ENCODE measurements around the gene KCNQ5.

KCNQ5 gene

GRCh38 chr6:72674842-72675241, 53.0 kb downstream of the KCNQ5 start:
- Histone ChIP-seq H3K27ac (ENCODE audit: low read depth, low read length, poor library complexity, severe bottlenecking) (no peak overlapping the region), H3K79me2 (ENCODE audit: insufficient read depth, low read length) (peaks cover 58% of the 10 kb centered on the region), H3K9ac (ENCODE audit: low read length) (no peak overlapping the region), H3K36me3 (ENCODE audit: insufficient read depth, low read length) (peaks cover 33% of the 10 kb centered on the region), H3K27me3 (ENCODE audit: insufficient read depth, low read length) (no peaks in the 10 kb centered on the region), H2AFZ (ENCODE audit: low read length) (no peak overlapping the region), H4K20me1 (ENCODE audit: insufficient read depth, low read length) (no peaks in the 10 kb centered on the region), H3K9me2 (ENCODE audit: low read depth, low read length) (no peaks in the 10 kb centered on the region), H3K4me2 (ENCODE audit: low read length) (no peak overlapping the region), H3K9me3 (ENCODE audit: low read length) (no peaks in the 10 kb centered on the region), H3K4me1 (ENCODE audit: insufficient read depth, low read length, severe bottlenecking) (no peaks in the 10 kb centered on the region), H3K4me3 (ENCODE audit: low read depth, low read length, poor library complexity, severe bottlenecking) (no peak overlapping the region), H3F3A (ENCODE audit: insufficient read depth, low read length) (no peaks in the 10 kb centered on the region; the same call in 1 of the 2 replicates)
- TF ChIP-seq CTCF (IDR thresholded peaks at IDR 0.05; ENCODE audit: low read length), result no peak
- no peak for TF ChIP-seq EZH2 (IDR thresholded peaks at IDR 0.05; ENCODE audit: borderline replicate concordance, low read length)

GRCh38 chr6:72675396-72675795, 53.5 kb downstream of the KCNQ5 start:
- H4K20me1 ChIP-seq (ENCODE audit: insufficient read depth, low read length), result no peaks in the 10 kb centered on the region
- no peak overlapping the region for H3K4me3 ChIP-seq (ENCODE audit: low read depth, low read length, poor library complexity, severe bottlenecking)
- H3K9ac ChIP-seq (ENCODE audit: low read length), result no peak overlapping the region
- H3K36me3 ChIP-seq (ENCODE audit: insufficient read depth, low read length), result peaks cover 31% of the 10 kb centered on the region
- H3K27ac ChIP-seq (ENCODE audit: low read depth, low read length, poor library complexity, severe bottlenecking), result no peak overlapping the region
- TF ChIP-seq EZH2 (IDR thresholded peaks at IDR 0.05; ENCODE audit: borderline replicate concordance, low read length) (no peak), CTCF (IDR thresholded peaks at IDR 0.05; ENCODE audit: low read length) (no peak)
- H3K4me1 ChIP-seq (ENCODE audit: insufficient read depth, low read length, severe bottlenecking), result no peaks in the 10 kb centered on the region
- peaks cover 55% of the 10 kb centered on the region for H3K79me2 ChIP-seq (ENCODE audit: insufficient read depth, low read length)
- H3K9me2 ChIP-seq (ENCODE audit: low read depth, low read length), result no peaks in the 10 kb centered on the region
- H3F3A ChIP-seq (ENCODE audit: insufficient read depth, low read length), result no peaks in the 10 kb centered on the region
- H3K4me2 ChIP-seq (ENCODE audit: low read length), result no peak overlapping the region
- no peaks in the 10 kb centered on the region for H3K27me3 ChIP-seq (ENCODE audit: insufficient read depth, low read length)
- no peak overlapping the region for H2AFZ ChIP-seq (ENCODE audit: low read length)
- no peaks in the 10 kb centered on the region for H3K9me3 ChIP-seq (ENCODE audit: low read length)

- Histone ChIP-seq H2AFZ (ENCODE audit: low read length) (no peak overlapping the region), H3K4me3 (ENCODE audit: low read depth, low read length, poor library complexity, severe bottlenecking) (no peak overlapping the region), H3K27me3 (ENCODE audit: insufficient read depth, low read length) (no peaks in the 10 kb centered on the region), H3K27ac (ENCODE audit: low read depth, low read length, poor library complexity, severe bottlenecking) (no peak overlapping the region), H4K20me1 (ENCODE audit: insufficient read depth, low read length) (no peaks in the 10 kb centered on the region), H3K79me2 (ENCODE audit: insufficient read depth, low read length) (peaks cover 45% of the 10 kb centered on the region), H3K4me2 (ENCODE audit: low read length) (no peak overlapping the region), H3F3A (ENCODE audit: insufficient read depth, low read length) (no peaks in the 10 kb centered on the region), H3K36me3 (ENCODE audit: insufficient read depth, low read length) (peaks cover 29% of the 10 kb centered on the region), H3K9ac (ENCODE audit: low read length) (no peak overlapping the region), H3K9me2 (ENCODE audit: low read depth, low read length) (no peaks in the 10 kb centered on the region), H3K4me1 (ENCODE audit: insufficient read depth, low read length, severe bottlenecking) (no peaks in the 10 kb centered on the region), H3K9me3 (ENCODE audit: low read length) (no peaks in the 10 kb centered on the region)
- TF ChIP-seq EZH2 (IDR thresholded peaks at IDR 0.05; ENCODE audit: borderline replicate concordance, low read length) (no peak), CTCF (IDR thresholded peaks at IDR 0.05; ENCODE audit: low read length) (no peak)
Measured at GRCh38 chr6:72676995-72677394, 55.1 kb downstream of the KCNQ5 start.
